GM12891 (cell line): ENCODE results near the gene TRAPPC3.

ENCODE experiments used
- PAX5 ChIP-seq: IDR thresholded peaks from 2 replicates; pipeline ENCODE4 v1.6.1; 2011; ENCODE audit warnings: low read length, moderate library complexity, mild to moderate bottlenecking; ENCODE audit not compliant: insufficient read depth, severe bottlenecking
- POLR2A ChIP-seq: IDR thresholded peaks from 2 replicates; pipeline ENCODE4 v1.6.1; 2011; ENCODE audit warnings: low read depth, low read length, control low read depth
- POLR2AphosphoS5 ChIP-seq: IDR thresholded peaks from 2 replicates; pipeline ENCODE4 v1.6.1; 2011; ENCODE audit warnings: low read depth, low read length, control low read depth
- SPI1 ChIP-seq: IDR thresholded peaks from 2 replicates; pipeline ENCODE4 v1.6.1; 2011; ENCODE audit warnings: low read depth, low read length, control low read depth
- TAF1 ChIP-seq: IDR thresholded peaks from 2 replicates; pipeline ENCODE4 v1.6.1; 2011; ENCODE audit warnings: low read depth, low read length, control low read depth

DNA sequence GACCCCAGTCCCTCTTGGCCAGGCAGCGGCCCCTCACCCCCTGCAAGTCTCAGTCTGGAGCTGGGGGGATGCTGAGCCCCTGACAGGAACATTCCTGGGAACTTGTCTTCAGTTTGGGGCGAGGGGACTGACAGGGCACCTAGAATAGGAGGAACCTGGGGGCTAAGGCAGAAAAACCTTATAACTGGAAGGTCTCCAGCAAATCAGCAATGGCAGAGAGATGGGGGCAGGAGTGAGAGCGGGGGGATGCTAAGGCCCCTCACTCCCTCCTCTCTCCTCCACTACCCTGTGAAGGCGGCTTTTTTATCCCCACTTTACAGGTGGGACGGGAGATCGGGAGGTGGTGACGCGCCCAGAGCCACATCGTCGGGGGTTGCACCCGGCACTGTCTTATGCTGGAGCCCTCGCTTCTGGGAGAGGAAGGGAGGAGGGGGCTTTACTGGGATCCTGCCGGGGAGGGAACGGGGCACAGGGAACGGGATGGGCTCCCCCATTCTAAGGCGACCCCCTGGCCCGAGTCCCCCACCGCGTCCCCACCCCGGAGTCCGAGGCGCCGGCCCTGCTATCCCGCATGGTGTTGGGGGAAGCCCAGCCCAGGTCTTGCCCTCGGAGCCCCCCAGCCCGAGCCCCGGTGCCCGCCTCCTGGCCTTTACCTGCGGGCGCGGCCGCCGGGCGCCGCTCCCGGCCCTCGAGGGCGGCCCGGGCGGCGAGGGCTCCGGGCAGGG lies 24.7 kb downstream of the TRAPPC3 start:
- no peak for TF ChIP-seq TAF1
- TF ChIP-seq POLR2AphosphoS5 = no peak
- no peak for TF ChIP-seq POLR2A
- TF ChIP-seq PAX5 = no peak
- no peak for TF ChIP-seq SPI1
